Suppressor macrophage (primary cell): ENCODE data around the gene TMEM178B.

ENCODE experiments used
- DNase-seq, 4 experiments: peaks; one replicate each; pipeline ENCODE4 v3.0.0-alpha.2; 2020 to 2022

Gene TMEM178B

GRCh38 chr7:141225916-141226618 is 152.2 kb downstream of the TMEM178B start:
- no peak for DNase-seq

- no peak for DNase-seq
These were observed 153.6 kb downstream of the TMEM178B start for GRCh38 chr7:141227454-141227853.

- DNase-seq = no peak
These were observed 154.6 kb downstream of the TMEM178B start for GRCh38 chr7:141228482-141228881.

GRCh38 chr7:141231018-141231792 is 157.3 kb downstream of the TMEM178B start:
- peak in 2 of 4 experiments; percentile 7 to 28 for DNase-seq

GRCh38 chr7:141232286-141233051 is 158.6 kb downstream of the TMEM178B start:
- no peak for DNase-seq

GRCh38 chr7:141234335-141235105 is 160.7 kb downstream of the TMEM178B start:
- DNase-seq = no peak

GRCh38 chr7:141235656-141236055 is 161.8 kb downstream of the TMEM178B start:
- DNase-seq = no peak

- DNase-seq = no peak
These were observed 164.9 kb downstream of the TMEM178B start for GRCh38 chr7:141238596-141239243.

GRCh38 chr7:141239661-141240060 is 165.8 kb downstream of the TMEM178B start:
- DNase-seq = no peak

- DNase-seq = no peak
These were observed 168.7 kb downstream of the TMEM178B start for GRCh38 chr7:141242568-141242967.

- DNase-seq = no peak
These were observed 169.5 kb downstream of the TMEM178B start for GRCh38 chr7:141243368-141243767.

- no peak for DNase-seq
These were observed 170.6 kb downstream of the TMEM178B start for GRCh38 chr7:141244435-141244834.

GRCh38 chr7:141246426-141246825 is 172.6 kb downstream of the TMEM178B start:
- DNase-seq = no peak

- DNase-seq = no peak
These were observed 177.3 kb downstream of the TMEM178B start for GRCh38 chr7:141251180-141251579.

GRCh38 chr7:141251957-141252356 is 178.1 kb downstream of the TMEM178B start:
- no peak for DNase-seq

- no peak for DNase-seq
These were observed 183.7 kb downstream of the TMEM178B start for GRCh38 chr7:141257597-141257996.

- DNase-seq = no peak
These were observed 184.7 kb downstream of the TMEM178B start for GRCh38 chr7:141258559-141258958.

- DNase-seq = no peak
These were observed 188.5 kb downstream of the TMEM178B start for GRCh38 chr7:141262101-141263090.

GRCh38 chr7:141263508-141263907 is 189.6 kb downstream of the TMEM178B start:
- no peak for DNase-seq

- DNase-seq = no peak
These were observed 190.1 kb downstream of the TMEM178B start for GRCh38 chr7:141263983-141264382.

- DNase-seq = no peak
These were observed 190.6 kb downstream of the TMEM178B start for GRCh38 chr7:141264511-141264910.
